Activated CD8-positive, alpha-beta memory T cell treated with anti-CD3 and anti-CD28 coated beads, Interleukin-2, amount 50 U/mL, for 4 hours (primary cell): ENCODE data around the gene HNRNPH1.

Experiments
- DNase-seq: peaks from one replicate; pipeline ENCODE4 v3.0.0-alpha.2; 2020

Gene HNRNPH1

GRCh38 chr5:179601871-179602625 lies 21.4 kb downstream of the HNRNPH1 start:
- no peak for DNase-seq

GRCh38 chr5:179599973-179600372 lies 23.5 kb downstream of the HNRNPH1 start:
- no peak for DNase-seq

- no peak for DNase-seq
Measured at GRCh38 chr5:179599566-179599965, 23.9 kb downstream of the HNRNPH1 start.

- DNase-seq: no peak
Measured at GRCh38 chr5:179599100-179599499, 24.4 kb downstream of the HNRNPH1 start.

- DNase-seq: no peak
Measured at GRCh38 chr5:179596421-179596820, 27.1 kb downstream of the HNRNPH1 start.

- no peak for DNase-seq
Measured at GRCh38 chr5:179595916-179596315, 27.6 kb downstream of the HNRNPH1 start.

- no peak for DNase-seq
Measured at GRCh38 chr5:179588166-179588565, 35.3 kb downstream of the HNRNPH1 start.

GRCh38 chr5:179585941-179586401 lies 37.5 kb downstream of the HNRNPH1 start:
- DNase-seq: no peak

- DNase-seq: no peak
Measured at GRCh38 chr5:179577286-179577960, 46.0 kb downstream of the HNRNPH1 start.

GRCh38 chr5:179572386-179572785 lies 51.1 kb downstream of the HNRNPH1 start:
- no peak for DNase-seq

- DNase-seq: no peak
Measured at GRCh38 chr5:179568721-179569120, 54.8 kb downstream of the HNRNPH1 start.

GRCh38 chr5:179564526-179564925 lies 58.9 kb downstream of the HNRNPH1 start:
- DNase-seq: no peak
